GM13976 (cell line): ENCODE measurements around the gene NR6A1.

Experiments used
- DNase-seq: peaks from one replicate; pipeline ENCODE4 v3.0.0; 2012; ENCODE audit warnings: low spot score
- CTCF ChIP-seq: IDR thresholded peaks from 2 replicates; pipeline ENCODE4 v1.5.1; 2012; ENCODE audit warnings: borderline replicate concordance, mild to moderate bottlenecking; ENCODE audit not compliant: insufficient read depth; ENCODE audit errors: extremely low read depth, missing control alignments, control extremely low read depth
- in situ Hi-C: fragments of 300-500 bp; cut with MboI; formaldehyde crosslinking; loops from one replicate; pipeline ENCODE4 v1.12.0; 2022; ENCODE audit warnings: low sequenced_read_pairs, mixed read lengths, inconsistent platforms; ENCODE audit not compliant: unreplicated experiment

NR6A1 gene

DNA sequence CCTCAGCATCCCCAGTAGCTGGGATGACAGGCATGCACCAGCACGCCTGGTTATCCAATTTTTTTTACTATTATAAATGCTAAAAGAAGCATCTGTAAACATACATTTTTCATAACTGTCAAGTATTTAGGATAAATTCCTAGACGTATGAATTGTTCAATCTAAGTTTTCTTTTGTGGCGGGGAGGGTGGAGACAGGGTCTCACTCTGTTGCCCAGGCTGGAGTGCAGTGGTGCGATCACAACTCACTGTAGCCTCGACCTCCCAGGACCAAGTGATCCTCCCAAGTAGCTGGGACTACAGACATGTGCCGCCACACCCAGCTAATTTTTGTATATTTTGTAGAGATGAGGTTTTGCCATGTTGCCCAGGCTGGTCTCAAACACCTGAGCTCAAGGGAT, 52.2 kb downstream of the NR6A1 start:
- no peak for TF ChIP-seq CTCF
- DNase-seq = no peak
- in situ Hi-C loops = no loop called here

DNA sequence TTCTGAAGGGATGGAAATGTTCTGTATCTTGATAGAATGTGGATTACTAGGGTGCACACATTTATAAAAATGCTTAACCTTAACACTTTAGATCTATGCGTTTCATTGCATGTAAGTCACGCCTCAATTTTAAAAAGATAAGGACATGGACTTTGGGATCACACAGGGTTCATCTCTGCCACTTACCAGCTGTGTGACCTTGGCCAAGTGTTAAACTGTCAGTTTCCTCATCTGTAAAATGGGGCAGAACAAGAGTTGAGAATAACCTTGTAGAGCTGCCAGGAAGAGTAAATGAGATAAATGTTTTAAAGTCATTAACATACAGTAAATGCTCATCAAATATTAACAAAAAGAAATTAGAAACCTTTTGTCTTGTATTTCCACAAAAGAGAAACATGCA, 53.5 kb downstream of the NR6A1 start:
- no peak for DNase-seq
- TF ChIP-seq CTCF = no peak
- in situ Hi-C loops = no loop called here

DNA sequence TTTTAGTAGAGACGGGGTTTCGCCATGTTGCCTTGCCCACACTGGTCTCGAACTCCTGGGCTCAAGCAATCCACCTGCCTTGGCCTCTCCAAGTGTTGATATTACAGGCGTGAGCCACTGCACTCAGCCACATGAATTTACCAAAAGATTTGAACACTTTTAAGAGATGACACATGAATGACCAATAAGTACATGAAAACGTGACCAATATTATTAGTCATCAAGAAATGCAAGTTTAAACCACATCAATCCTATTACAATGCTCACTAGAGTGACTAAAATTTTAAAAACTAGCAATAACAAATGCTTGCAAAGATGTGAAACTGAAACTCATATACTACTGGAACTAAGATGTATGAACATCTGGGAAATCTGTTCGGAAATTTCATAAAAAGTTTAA, 54.3 kb downstream of the NR6A1 start:
- DNase-seq = no peak
- in situ Hi-C loops = no loop called here

DNA sequence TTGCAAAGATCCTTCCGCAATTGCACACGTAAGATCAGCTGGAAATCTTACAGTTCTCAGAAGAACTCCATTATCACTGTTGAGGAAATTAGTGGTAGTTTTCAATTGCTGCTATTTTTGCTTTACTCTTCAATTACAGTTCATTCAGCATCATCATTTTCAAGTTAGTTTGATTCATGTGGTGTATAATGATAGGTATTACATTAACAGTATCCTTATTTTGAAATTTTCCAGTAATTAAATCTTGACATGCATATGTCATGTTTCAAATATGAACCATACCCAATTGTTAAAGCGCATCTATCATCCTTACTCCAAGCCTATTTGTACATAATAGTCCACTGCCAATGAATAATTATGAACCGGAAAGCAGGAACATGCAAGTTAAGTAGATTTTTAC, 60.3 kb downstream of the NR6A1 start:
- in situ Hi-C loops = loop anchor here (5.0 kb wide), 1 partner anchor 93 kb away; no protein-coding TSS in a partner anchor
- TF ChIP-seq CTCF = no peak
- no peak for DNase-seq

More for the DNA sequence above, 54.3 kb downstream of the NR6A1 start:
- no peak for TF ChIP-seq CTCF

DNA sequence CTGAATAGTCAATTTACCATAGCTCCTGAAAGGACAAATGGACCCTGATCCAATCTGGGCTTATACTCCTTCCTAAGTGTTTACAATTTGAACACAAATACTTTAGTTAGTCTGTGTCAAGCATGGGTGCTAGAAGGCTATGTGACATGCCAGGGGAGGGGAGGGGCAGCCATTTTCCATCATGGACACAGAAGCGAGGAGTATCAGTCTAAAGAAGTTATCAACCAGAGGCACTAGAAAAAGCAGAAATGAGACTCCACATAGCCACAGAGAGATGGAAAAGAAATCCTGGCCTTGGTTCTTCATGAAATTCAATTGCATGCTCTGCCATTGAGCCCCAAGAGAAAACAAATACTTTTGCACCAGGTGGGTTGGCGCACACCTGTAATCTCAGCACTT, 61.8 kb downstream of the NR6A1 start:
- no peak for DNase-seq
- TF ChIP-seq CTCF = no peak
- in situ Hi-C loops = no loop called here

DNA sequence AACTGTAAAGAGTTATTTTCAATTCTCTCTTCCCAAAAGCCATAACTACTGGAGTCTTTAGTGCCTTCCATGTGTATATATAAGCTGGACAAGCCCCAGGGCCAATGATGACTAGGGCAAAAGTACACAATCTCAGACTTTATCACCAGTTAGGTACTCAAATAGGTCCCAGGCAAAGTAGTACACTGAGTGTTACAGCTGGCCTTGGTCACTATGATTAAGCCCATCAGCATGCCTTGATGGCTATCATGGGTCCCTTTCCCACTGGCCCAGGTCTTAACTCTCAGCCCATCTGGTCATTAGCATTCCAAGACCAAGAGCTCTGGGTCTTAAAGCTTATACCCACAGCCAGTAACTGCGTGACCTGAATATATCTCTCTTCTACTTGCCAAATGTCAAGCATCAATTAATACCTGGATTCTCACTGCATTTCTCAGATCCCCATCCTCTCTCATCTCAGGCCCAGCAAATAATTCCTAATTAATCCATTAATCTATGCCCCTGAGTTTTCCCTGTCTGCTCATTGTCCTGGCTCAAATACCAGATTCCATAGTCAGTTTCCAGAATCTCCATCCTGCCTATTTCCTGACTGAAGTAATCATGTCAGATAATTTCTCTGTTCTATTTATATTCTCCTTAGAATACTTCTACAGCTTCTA, 62.3 kb downstream of the NR6A1 start:
- in situ Hi-C loops = no loop called here
- DNase-seq = no peak
- TF ChIP-seq CTCF = no peak
